ENCODE data around the gene NXN.
"Not testable (repeated sequence)": the region's sequence is repeated elsewhere in the genome, so short reads cannot be mapped to it uniquely, and the experiment has no call there.

The NXN gene

DNA sequence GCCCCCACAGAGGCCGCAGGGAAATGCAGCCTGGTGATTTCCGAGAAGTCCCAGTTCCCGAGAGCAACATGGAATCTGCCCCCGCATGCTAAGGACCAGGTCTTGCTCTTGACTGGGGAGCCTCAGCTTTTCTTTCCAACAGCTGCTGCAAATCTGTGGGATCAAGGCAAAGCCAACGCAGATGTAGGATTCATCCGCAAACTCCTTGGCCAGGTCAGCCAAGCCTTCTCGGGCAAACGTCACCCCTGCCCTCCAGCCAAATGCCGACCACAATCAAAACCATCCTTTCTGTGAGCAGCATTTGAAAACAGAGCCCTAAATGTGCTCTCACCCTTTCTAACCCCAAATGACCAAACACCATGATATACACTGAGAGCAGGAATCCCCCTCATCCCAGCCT lies 143.4 kb downstream of the NXN start:
- peaks cover 9% of the 10 kb centered on the region; the same call in 1 of the 2 replicates for H3K4me1 ChIP-seq (ENCODE audit: insufficient read depth, low read length)
- no peaks in the 10 kb centered on the region for H3K36me3 ChIP-seq (ENCODE audit: insufficient read depth, low read length)
- peaks cover 7% of the 10 kb centered on the region; the same call in 1 of the 2 replicates for H3K9me3 ChIP-seq (ENCODE audit: control insufficient read depth, insufficient read depth, low read length)
- H3K9ac ChIP-seq (ENCODE audit: low read depth, low read length), result no peak overlapping the region

DNA sequence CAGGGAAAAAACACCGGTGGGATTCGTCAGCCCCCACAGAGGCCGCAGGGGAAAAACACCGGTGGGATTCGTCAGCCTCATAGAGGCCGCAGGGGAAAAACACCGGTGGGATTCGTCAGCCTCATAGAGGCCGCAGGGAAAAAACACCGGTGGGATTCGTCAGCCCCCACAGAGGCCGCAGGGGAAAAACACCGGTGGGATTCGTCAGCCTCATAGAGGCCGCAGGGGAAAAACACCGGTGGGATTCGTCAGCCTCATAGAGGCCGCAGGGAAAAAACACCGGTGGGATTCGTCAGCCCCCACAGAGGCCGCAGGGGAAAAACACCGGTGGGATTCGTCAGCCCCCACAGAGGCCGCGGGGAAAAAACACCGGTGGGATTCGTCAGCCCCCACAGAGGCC lies 143.9 kb downstream of the NXN start:
- H3K4me1 ChIP-seq (ENCODE audit: insufficient read depth, low read length); H3K9ac ChIP-seq (ENCODE audit: low read depth, low read length): not testable (repeated sequence)

DNA sequence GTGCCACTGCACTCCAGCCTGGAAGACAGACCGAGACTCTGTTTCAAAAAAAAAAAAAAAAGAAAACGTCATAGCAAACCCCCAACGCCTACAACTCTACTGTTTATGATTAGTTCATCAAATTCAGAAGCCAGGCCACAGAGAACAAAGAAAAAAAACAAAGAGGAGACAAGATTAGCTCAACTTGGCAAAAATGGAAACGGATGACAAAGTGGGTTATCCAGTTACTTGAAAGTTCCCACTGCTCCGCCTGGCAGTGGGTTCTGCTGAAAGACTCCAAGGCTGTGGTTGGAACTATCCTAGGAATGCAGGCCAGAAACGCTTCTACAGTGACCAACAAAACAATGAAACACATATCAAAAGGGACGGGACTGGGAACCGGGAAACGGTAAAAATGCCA lies 144.3 kb downstream of the NXN start:
- Histone ChIP-seq H3K9me3 (ENCODE audit: control insufficient read depth, insufficient read depth, low read length) (peaks cover 7% of the 10 kb centered on the region; the same call in 1 of the 2 replicates), H3K4me1 (ENCODE audit: insufficient read depth, low read length) (peaks cover 9% of the 10 kb centered on the region; the same call in 1 of the 2 replicates), H3K9ac (ENCODE audit: low read depth, low read length) (no peak overlapping the region), H3K36me3 (ENCODE audit: insufficient read depth, low read length) (no peaks in the 10 kb centered on the region)

More for the DNA sequence above, 143.9 kb downstream of the NXN start:
- not testable (repeated sequence) for H3K36me3 ChIP-seq (ENCODE audit: insufficient read depth, low read length); H3K9me3 ChIP-seq (ENCODE audit: control insufficient read depth, insufficient read depth, low read length)

DNA sequence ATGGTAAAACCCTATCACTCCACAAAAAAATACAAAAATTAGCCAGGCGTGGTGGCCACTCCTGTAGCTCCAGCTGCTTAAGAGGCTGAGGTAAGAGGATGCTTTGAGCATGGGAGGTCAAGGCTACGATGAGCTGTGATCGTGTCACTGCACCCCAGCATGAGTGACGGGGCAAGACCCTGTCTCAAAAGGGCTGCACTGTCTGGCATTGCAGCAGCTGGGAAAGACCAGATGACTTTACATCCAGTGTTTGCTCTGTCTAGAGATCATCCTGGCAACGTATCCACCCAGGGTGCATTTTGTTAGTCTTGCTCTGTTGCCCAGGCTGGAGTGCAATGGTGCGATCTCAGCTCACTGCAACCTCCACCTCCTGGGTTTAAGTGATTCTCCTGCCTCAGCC lies 145.4 kb downstream of the NXN start:
- peaks cover 7% of the 10 kb centered on the region; the same call in 1 of the 2 replicates for H3K9me3 ChIP-seq (ENCODE audit: control insufficient read depth, insufficient read depth, low read length)
- no peaks in the 10 kb centered on the region for H3K36me3 ChIP-seq (ENCODE audit: insufficient read depth, low read length)
- peaks cover 9% of the 10 kb centered on the region; the same call in 1 of the 2 replicates for H3K4me1 ChIP-seq (ENCODE audit: insufficient read depth, low read length)
- no peak overlapping the region for H3K9ac ChIP-seq (ENCODE audit: low read depth, low read length)

DNA sequence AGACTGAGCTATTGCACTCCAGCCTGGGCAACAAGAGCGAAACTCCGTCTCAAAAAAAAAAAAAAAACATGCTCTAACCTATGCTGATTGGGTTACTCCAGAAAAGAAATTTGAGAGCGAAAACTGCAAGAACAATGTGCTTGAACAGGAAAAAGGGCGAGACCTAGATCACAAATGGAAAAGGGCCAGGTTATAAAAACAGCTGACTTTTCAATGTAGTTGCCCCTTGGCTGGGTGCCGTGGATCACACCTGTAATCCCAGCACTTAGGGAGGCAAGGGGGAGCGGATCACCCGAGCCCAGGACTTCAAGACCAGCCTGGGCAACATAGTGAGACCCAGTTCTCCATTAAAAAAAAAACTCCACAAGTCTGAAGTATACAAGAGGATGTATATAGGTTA lies 148.6 kb downstream of the NXN start:
- Histone ChIP-seq H3K9me3 (ENCODE audit: control insufficient read depth, insufficient read depth, low read length) (peaks cover 7% of the 10 kb centered on the region; the same call in 1 of the 2 replicates), H3K9ac (ENCODE audit: low read depth, low read length) (no peak overlapping the region), H3K36me3 (ENCODE audit: insufficient read depth, low read length) (no peaks in the 10 kb centered on the region), H3K4me1 (ENCODE audit: insufficient read depth, low read length) (peaks cover 3% of the 10 kb centered on the region; the same call in 1 of the 2 replicates)

DNA sequence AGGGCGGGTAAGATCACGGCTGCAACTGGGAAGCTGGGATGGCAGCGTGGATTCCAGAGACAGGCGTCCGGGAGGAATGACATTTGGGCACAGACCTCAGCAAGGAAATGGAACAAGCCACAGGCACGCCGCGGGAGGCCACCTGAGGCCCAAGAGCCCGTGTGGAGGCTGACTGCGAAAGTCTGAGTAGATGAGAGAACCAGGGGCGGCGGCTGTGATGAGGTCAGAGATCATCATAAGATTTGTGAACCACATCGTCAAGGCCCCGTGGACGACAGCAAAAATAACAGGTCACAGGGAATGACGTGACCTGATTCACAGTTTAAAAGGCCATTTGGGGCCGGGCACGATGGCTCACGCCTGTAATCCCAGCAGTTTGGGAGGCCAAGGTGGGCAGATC lies 149.2 kb downstream of the NXN start:
- Histone ChIP-seq H3K9ac (ENCODE audit: low read depth, low read length) (no peak overlapping the region), H3K36me3 (ENCODE audit: insufficient read depth, low read length) (no peaks in the 10 kb centered on the region), H3K9me3 (ENCODE audit: control insufficient read depth, insufficient read depth, low read length) (peaks cover 7% of the 10 kb centered on the region; the same call in 1 of the 2 replicates), H3K4me1 (ENCODE audit: insufficient read depth, low read length) (peaks cover 3% of the 10 kb centered on the region; the same call in 1 of the 2 replicates)

DNA sequence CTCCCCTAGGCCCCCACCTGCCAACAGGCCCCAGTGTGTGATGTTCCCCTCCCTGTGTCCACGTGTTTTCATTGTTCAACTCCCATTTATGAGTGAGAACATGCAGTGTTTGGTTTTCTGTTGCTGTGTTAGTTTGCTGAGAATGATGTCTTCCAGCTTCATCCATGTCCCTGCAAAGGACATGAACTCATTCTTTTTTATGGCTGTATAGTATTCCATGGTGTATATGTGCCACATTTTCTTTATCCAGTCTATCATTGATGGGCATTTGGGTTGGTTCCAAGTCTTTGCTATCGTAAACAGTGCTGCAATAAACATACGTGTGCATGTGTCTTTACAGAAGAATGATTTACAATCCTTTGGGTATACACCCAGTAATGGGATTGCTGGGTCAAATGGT lies 150.0 kb downstream of the NXN start:
- H3K4me1 ChIP-seq (ENCODE audit: insufficient read depth, low read length); H3K9ac ChIP-seq (ENCODE audit: low read depth, low read length); H3K36me3 ChIP-seq (ENCODE audit: insufficient read depth, low read length); H3K9me3 ChIP-seq (ENCODE audit: control insufficient read depth, insufficient read depth, low read length): not testable (repeated sequence)

DNA sequence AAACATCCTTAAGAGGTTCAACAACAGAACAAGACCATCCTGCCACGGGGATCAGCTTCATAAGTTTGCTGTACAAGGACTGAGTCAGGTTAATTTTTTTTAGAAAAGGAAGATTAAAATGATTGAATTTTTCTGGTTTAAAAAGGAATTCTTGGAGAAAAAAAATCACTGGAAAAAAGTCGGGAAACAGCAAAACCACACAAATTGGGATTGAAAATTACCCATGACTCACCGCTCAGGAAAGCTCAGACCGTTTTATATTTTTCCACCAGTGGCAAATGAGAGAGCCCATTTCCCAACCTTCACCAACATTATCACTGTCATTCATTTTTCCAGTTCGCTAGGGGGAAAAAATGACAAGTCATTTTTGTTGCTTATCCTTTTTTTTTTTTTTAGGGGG lies 150.8 kb downstream of the NXN start:
- H3K9me3 ChIP-seq (ENCODE audit: control insufficient read depth, insufficient read depth, low read length), result peaks cover 7% of the 10 kb centered on the region; the same call in 1 of the 2 replicates
- 0 out of 2 replicates have a peak, but pooled peaks cover 2% of the 10 kb centered on the region for H3K4me1 ChIP-seq (ENCODE audit: insufficient read depth, low read length)
- H3K36me3 ChIP-seq (ENCODE audit: insufficient read depth, low read length), result peaks cover 5% of the 10 kb centered on the region

DNA sequence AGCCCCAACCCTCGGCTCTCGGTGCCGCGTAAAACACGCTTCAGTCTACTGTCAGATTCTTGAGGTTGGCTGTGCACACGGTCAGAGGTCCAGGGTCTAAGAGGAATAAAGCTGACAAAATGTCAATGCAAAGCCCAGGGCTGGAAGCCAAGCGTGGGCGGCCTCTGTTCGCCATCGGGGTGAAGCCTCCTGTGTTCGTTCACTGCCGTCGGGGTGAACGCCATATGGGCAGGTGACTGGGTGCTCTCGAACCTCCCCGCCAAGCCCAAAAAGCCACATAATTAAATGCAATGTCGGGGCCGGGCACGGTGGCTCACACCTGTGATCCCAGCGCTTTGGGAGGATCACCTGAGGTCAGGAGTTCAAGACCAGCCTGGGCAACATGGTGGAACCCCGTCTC lies 152.8 kb downstream of the NXN start:
- Histone ChIP-seq H3K36me3 (ENCODE audit: insufficient read depth, low read length) (peaks cover 8% of the 10 kb centered on the region), H3K9ac (ENCODE audit: low read depth, low read length) (no peak overlapping the region)

More for the DNA sequence above, 150.8 kb downstream of the NXN start:
- no peak overlapping the region for H3K9ac ChIP-seq (ENCODE audit: low read depth, low read length)

DNA sequence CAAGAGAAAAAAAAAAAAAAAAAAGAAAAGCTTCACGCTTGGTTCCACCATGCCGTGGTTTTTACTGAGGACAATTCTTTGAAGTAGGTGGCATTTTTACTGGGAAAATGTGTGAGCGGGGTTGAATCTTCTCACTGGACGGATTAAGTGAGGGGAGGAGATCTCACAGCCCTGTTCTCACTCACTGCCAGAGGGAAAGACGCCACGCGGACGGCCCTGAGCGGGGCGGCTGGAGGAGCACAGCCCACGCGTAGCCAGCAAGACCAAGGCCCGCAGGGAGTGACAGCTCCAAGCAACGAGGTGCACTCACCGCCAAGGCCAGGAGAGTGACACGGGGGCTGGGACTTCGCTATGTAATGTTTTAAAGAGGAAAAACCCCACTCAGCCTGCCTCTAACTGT lies 154.4 kb downstream of the NXN start:
- no peak overlapping the region for H3K9ac ChIP-seq (ENCODE audit: low read depth, low read length)
- H3K4me1 ChIP-seq (ENCODE audit: insufficient read depth, low read length), result no peaks in the 10 kb centered on the region
- H3K9me3 ChIP-seq (ENCODE audit: control insufficient read depth, insufficient read depth, low read length), result no peaks in the 10 kb centered on the region
- H3K36me3 ChIP-seq (ENCODE audit: insufficient read depth, low read length), result peaks cover 8% of the 10 kb centered on the region

More for the DNA sequence above, 152.8 kb downstream of the NXN start:
- peaks cover 2% of the 10 kb centered on the region; the same call in 1 of the 2 replicates for H3K9me3 ChIP-seq (ENCODE audit: control insufficient read depth, insufficient read depth, low read length)
- no peaks in the 10 kb centered on the region for H3K4me1 ChIP-seq (ENCODE audit: insufficient read depth, low read length)

DNA sequence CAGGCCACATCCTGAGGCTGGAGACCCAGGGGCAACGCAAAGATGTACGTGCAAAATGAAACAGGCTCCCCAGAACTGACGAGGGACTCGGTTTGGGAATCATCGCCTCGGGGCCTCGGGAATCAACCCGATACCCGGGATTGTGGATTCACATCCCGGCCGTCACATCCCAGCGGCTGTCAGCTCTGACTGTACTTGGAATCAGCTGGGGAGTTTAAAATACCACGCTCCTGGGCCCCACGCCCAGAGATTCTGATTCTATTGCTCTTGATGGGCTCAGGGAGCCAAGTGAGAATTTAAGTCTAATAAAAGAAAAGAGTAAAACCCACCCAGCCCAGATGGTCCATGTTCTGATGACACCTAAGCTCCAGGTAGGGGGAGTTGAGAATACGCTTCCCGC lies 155.2 kb downstream of the NXN start:
- Histone ChIP-seq H3K36me3 (ENCODE audit: insufficient read depth, low read length) (peaks cover 8% of the 10 kb centered on the region), H3K9ac (ENCODE audit: low read depth, low read length) (no peak overlapping the region), H3K4me1 (ENCODE audit: insufficient read depth, low read length) (no peaks in the 10 kb centered on the region), H3K9me3 (ENCODE audit: control insufficient read depth, insufficient read depth, low read length) (no peaks in the 10 kb centered on the region)

DNA sequence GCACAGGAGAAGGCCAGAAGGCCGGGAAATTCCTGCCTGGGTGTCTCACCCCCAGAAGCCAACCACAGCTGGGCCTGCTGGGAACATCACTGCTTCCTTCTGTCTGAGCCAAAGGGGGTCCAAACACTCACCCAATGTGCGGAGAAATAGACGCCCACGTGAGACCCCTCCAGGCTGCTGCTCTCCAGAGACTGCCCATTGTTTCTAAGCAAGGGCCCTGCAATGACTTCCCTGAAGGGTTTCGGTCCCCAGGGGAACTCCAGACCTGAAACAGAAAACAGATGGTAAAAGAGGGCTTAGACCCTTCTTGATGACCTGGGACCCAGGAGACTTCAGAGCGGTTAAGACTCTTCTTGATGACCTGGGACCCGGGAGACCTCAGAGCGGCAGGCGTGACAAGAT lies 156.1 kb downstream of the NXN start:
- Histone ChIP-seq H3K4me1 (ENCODE audit: insufficient read depth, low read length) (no peaks in the 10 kb centered on the region), H3K36me3 (ENCODE audit: insufficient read depth, low read length) (peaks cover 8% of the 10 kb centered on the region), H3K9me3 (ENCODE audit: control insufficient read depth, insufficient read depth, low read length) (no peaks in the 10 kb centered on the region), H3K9ac (ENCODE audit: low read depth, low read length) (no peak overlapping the region)

DNA sequence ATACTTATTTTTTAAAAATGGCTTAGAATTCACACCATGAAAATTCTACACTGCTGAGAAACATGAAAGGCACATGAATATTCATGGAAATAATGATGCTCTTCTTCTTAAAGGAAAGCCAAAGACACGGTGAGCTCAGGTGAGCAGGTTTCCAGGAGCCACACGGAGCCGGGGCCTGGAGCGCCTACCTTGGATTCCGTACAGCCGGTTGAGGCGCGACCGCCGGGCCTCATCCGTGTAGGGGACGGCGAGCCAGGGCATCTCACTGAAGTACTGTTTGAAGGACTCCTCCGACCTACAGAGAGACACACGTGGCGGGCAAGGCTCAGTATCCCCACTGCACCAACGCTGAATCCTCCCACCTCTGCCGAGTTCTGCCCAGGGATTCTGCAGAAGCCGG lies 160.3 kb downstream of the NXN start:
- H3K4me1 ChIP-seq (ENCODE audit: insufficient read depth, low read length), result no peaks in the 10 kb centered on the region
- no peak overlapping the region for H3K9ac ChIP-seq (ENCODE audit: low read depth, low read length)
- no peaks in the 10 kb centered on the region for H3K9me3 ChIP-seq (ENCODE audit: control insufficient read depth, insufficient read depth, low read length)
- peaks cover 10% of the 10 kb centered on the region for H3K36me3 ChIP-seq (ENCODE audit: insufficient read depth, low read length)

DNA sequence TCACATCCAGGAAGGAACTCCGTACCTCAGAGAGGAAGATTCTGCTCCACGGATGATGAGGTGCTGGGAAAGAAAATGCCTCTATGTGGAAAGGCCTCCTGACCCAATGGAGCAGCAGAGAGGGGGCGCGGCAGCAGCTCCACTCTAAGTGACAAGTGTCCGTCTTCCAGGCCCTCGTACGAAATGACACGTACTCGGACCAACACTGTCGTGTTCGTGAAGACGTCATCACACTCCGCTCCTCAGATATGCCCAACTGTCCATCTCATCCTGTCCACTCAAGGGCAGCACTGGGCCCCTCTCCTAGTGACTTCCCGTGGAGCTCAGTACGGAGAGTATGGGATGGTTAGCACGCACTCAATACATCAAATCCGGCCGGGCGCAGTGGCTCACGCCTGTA lies 165.2 kb downstream of the NXN start:
- H3K9me3 ChIP-seq (ENCODE audit: control insufficient read depth, insufficient read depth, low read length), result no peaks in the 10 kb centered on the region
- no peaks in the 10 kb centered on the region for H3K4me1 ChIP-seq (ENCODE audit: insufficient read depth, low read length)
- H3K9ac ChIP-seq (ENCODE audit: low read depth, low read length), result no peak overlapping the region
- H3K36me3 ChIP-seq (ENCODE audit: insufficient read depth, low read length), result peaks cover 16% of the 10 kb centered on the region

DNA sequence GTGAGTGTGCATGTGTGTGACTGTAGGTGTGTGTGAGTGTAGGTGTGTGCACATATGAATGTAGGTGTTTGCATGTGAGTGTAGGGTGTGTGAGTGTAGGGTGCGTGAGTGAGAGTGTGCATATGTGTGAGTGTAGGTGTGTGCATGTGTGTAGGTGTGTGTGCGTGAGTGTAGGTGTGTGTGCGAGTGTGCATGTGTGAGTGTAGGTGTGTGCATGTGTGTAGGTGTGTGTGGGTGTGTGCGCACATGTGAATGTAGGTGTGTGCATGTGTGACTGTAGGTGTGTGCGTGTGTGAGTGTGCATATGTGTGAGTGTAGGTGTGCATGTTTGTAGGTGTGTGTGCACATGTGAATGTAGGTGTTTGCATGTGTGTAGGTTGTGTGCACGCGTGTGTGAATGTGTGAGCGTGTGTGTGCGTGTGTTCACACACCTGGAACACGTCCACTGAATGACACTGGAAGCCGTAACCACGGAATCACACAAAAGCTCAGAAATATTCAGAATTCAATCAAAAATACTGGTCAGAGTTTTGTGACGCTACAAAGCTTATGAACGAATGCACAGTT lies 166.9 kb downstream of the NXN start:
- Histone ChIP-seq H3K36me3 (ENCODE audit: insufficient read depth, low read length) (peaks cover 16% of the 10 kb centered on the region), H3K9me3 (ENCODE audit: control insufficient read depth, insufficient read depth, low read length) (no peaks in the 10 kb centered on the region), H3K4me1 (ENCODE audit: insufficient read depth, low read length) (no peaks in the 10 kb centered on the region), H3K9ac (ENCODE audit: low read depth, low read length) (no peak overlapping the region)

All from ES-I3 (cell line).